ENCODE data around the gene IGF1R.
"Not testable (repeated sequence)": the region's sequence is repeated elsewhere in the genome, so short reads cannot be mapped to it uniquely, and the experiment has no call there.

IGF1R gene

GRCh38 chr15:98647774-98648653, at the start of gene IGF1R:
Gene IGF1R, plus strand, starts transcription at chr15:98648539. Its CDS starts 1,043 bp downstream, at chr15:98649582.
- Mint-ChIP-seq H3K27ac (peak within 1 kb of the TSS; percentile 79), H3K4me3 (peak within 1 kb of the TSS; percentile 92), H3K9me3 (no peaks in the 10 kb centered on the region), H3K27me3 (peaks cover 27% of the 10 kb centered on the region), H3K36me3 (no peaks in the 10 kb centered on the region), H3K4me1 (peaks cover 27% of the 10 kb centered on the region)
- peak; percentile 75 for ATAC-seq

GRCh38 chr15:98599909-98600691, 48.2 kb upstream of the IGF1R start:
- no peaks in the 10 kb centered on the region for H3K9me3 Mint-ChIP-seq
- peaks cover 12% of the 10 kb centered on the region for H3K4me1 Mint-ChIP-seq
- no peaks in the 10 kb centered on the region for H3K36me3 Mint-ChIP-seq
- H3K4me3 Mint-ChIP-seq, result peak overlapping the region; percentile 85
- no peaks in the 10 kb centered on the region for H3K27me3 Mint-ChIP-seq
- peak; percentile 77 for ATAC-seq
- H3K27ac Mint-ChIP-seq, result peak overlapping the region; percentile 82

- peaks cover 11% of the 10 kb centered on the region for H3K27me3 Mint-ChIP-seq
Measured at GRCh38 chr15:98604983-98605382, 43.4 kb upstream of the IGF1R start.

GRCh38 chr15:98609144-98609852, 39.0 kb upstream of the IGF1R start:
- Mint-ChIP-seq H3K4me3 (no peak overlapping the region), H3K4me1 (no peaks in the 10 kb centered on the region), H3K36me3 (no peaks in the 10 kb centered on the region), H3K9me3 (no peaks in the 10 kb centered on the region), H3K27ac (no peak overlapping the region), H3K27me3 (peaks cover 11% of the 10 kb centered on the region)
- no peak for ATAC-seq

More at GRCh38 chr15:98604983-98605382, 43.4 kb upstream of the IGF1R start:
- H3K27ac Mint-ChIP-seq, result no peak overlapping the region
- H3K4me3 Mint-ChIP-seq, result no peak overlapping the region
- ATAC-seq, result no peak
- H3K9me3 Mint-ChIP-seq, result no peaks in the 10 kb centered on the region
- peaks cover 7% of the 10 kb centered on the region for H3K4me1 Mint-ChIP-seq
- H3K36me3 Mint-ChIP-seq, result no peaks in the 10 kb centered on the region

- H3K9me3 Mint-ChIP-seq, result no peaks in the 10 kb centered on the region
- no peak overlapping the region for H3K27ac Mint-ChIP-seq
- ATAC-seq, result no peak
- H3K4me3 Mint-ChIP-seq, result no peak overlapping the region
- H3K4me1 Mint-ChIP-seq, result no peaks in the 10 kb centered on the region
- no peaks in the 10 kb centered on the region for H3K36me3 Mint-ChIP-seq
- H3K27me3 Mint-ChIP-seq, result peaks cover 14% of the 10 kb centered on the region
Measured at GRCh38 chr15:98610991-98611390, 37.3 kb upstream of the IGF1R start.

- H3K36me3 Mint-ChIP-seq, result no peaks in the 10 kb centered on the region
- no peaks in the 10 kb centered on the region for H3K9me3 Mint-ChIP-seq
- peaks cover 20% of the 10 kb centered on the region for H3K27me3 Mint-ChIP-seq
- no peaks in the 10 kb centered on the region for H3K4me1 Mint-ChIP-seq
- H3K4me3 Mint-ChIP-seq, result no peak overlapping the region
- no peak for ATAC-seq
- no peak overlapping the region for H3K27ac Mint-ChIP-seq
Measured at GRCh38 chr15:98611808-98612207, 36.5 kb upstream of the IGF1R start.

GRCh38 chr15:98612490-98613110, 35.7 kb upstream of the IGF1R start:
- Mint-ChIP-seq H3K4me1 (no peaks in the 10 kb centered on the region), H3K4me3 (no peak overlapping the region)

GRCh38 chr15:98614681-98615080, 33.7 kb upstream of the IGF1R start:
- H3K27ac Mint-ChIP-seq, result no peak overlapping the region
- no peaks in the 10 kb centered on the region for H3K36me3 Mint-ChIP-seq
- no peaks in the 10 kb centered on the region for H3K4me1 Mint-ChIP-seq
- no peak for ATAC-seq
- H3K4me3 Mint-ChIP-seq, result no peak overlapping the region
- no peaks in the 10 kb centered on the region for H3K9me3 Mint-ChIP-seq
- H3K27me3 Mint-ChIP-seq, result peaks cover 17% of the 10 kb centered on the region

More at GRCh38 chr15:98612490-98613110, 35.7 kb upstream of the IGF1R start:
- no peak for ATAC-seq
- H3K9me3 Mint-ChIP-seq, result no peaks in the 10 kb centered on the region
- H3K36me3 Mint-ChIP-seq, result no peaks in the 10 kb centered on the region
- H3K27ac Mint-ChIP-seq, result no peak overlapping the region
- peaks cover 20% of the 10 kb centered on the region for H3K27me3 Mint-ChIP-seq

- no peaks in the 10 kb centered on the region for H3K9me3 Mint-ChIP-seq
- no peak for ATAC-seq
- no peaks in the 10 kb centered on the region for H3K36me3 Mint-ChIP-seq
- H3K27me3 Mint-ChIP-seq, result peaks cover 33% of the 10 kb centered on the region
- H3K4me3 Mint-ChIP-seq, result no peak overlapping the region
- no peak overlapping the region for H3K27ac Mint-ChIP-seq
- H3K4me1 Mint-ChIP-seq, result no peaks in the 10 kb centered on the region
Measured at GRCh38 chr15:98616397-98616796, 31.9 kb upstream of the IGF1R start.

- Mint-ChIP-seq H3K4me1 (no peaks in the 10 kb centered on the region), H3K9me3 (no peaks in the 10 kb centered on the region), H3K4me3 (no peak overlapping the region), H3K27ac (no peak overlapping the region), H3K27me3 (peaks cover 35% of the 10 kb centered on the region), H3K36me3 (no peaks in the 10 kb centered on the region)
- ATAC-seq, result no peak
Measured at GRCh38 chr15:98617328-98617980, 30.9 kb upstream of the IGF1R start.

GRCh38 chr15:98618576-98618975, 29.8 kb upstream of the IGF1R start:
- peaks cover 35% of the 10 kb centered on the region for H3K27me3 Mint-ChIP-seq
- not testable (repeated sequence) for H3K9me3 Mint-ChIP-seq, H3K4me1 Mint-ChIP-seq, H3K27ac Mint-ChIP-seq, H3K36me3 Mint-ChIP-seq, ATAC-seq, H3K4me3 Mint-ChIP-seq

- H3K4me1 Mint-ChIP-seq, result no peaks in the 10 kb centered on the region
- H3K36me3 Mint-ChIP-seq, result no peaks in the 10 kb centered on the region
- no peak overlapping the region for H3K27ac Mint-ChIP-seq
- no peak for ATAC-seq
- H3K27me3 Mint-ChIP-seq, result peaks cover 35% of the 10 kb centered on the region
- H3K9me3 Mint-ChIP-seq, result no peaks in the 10 kb centered on the region
- H3K4me3 Mint-ChIP-seq, result no peak overlapping the region
Measured at GRCh38 chr15:98620020-98620419, 28.3 kb upstream of the IGF1R start.

- Mint-ChIP-seq H3K36me3 (no peaks in the 10 kb centered on the region), H3K9me3 (no peaks in the 10 kb centered on the region), H3K4me3 (no peak overlapping the region), H3K27ac (no peak overlapping the region), H3K27me3 (peaks cover 32% of the 10 kb centered on the region), H3K4me1 (no peaks in the 10 kb centered on the region)
- no peak for ATAC-seq
Measured at GRCh38 chr15:98621021-98621420, 27.3 kb upstream of the IGF1R start.

GRCh38 chr15:98625614-98626013, 22.7 kb upstream of the IGF1R start:
- H3K9me3 Mint-ChIP-seq, result no peaks in the 10 kb centered on the region
- no peaks in the 10 kb centered on the region for H3K36me3 Mint-ChIP-seq
- H3K4me3 Mint-ChIP-seq, result no peak overlapping the region
- peaks cover 27% of the 10 kb centered on the region for H3K27me3 Mint-ChIP-seq
- no peak for ATAC-seq
- H3K27ac Mint-ChIP-seq, result no peak overlapping the region
- no peaks in the 10 kb centered on the region for H3K4me1 Mint-ChIP-seq
